HAP-1 (cell line): ENCODE measurements around the gene MYCT1.
"Not testable (repeated sequence)": the region's sequence is repeated elsewhere in the genome, so short reads cannot be mapped to it uniquely, and the experiment has no call there.

Source experiments
- DNase-seq, 2 experiments: peaks; one replicate each; pipeline ENCODE4 v3.0.0-alpha.2; 2016 to 2020; ENCODE audit warnings: low spot score in 2 of 2
- H3K27me3 ChIP-seq: fragments of 250-450 bp; sonication (Bioruptor Pico); 2 replicates; pipeline ENCODE4 v1.5.1; 2020; ENCODE audit warnings: low read depth, mild to moderate bottlenecking, moderate library complexity
- H3K36me3 ChIP-seq: fragments of 250-450 bp; sonication (Bioruptor Pico); replicated peaks from 2 replicates; pipeline ENCODE4 v1.5.1; 2020; ENCODE audit warnings: mild to moderate bottlenecking
- H3K4me1 ChIP-seq: fragments of 250-450 bp; sonication (Bioruptor Pico); 2 replicates; pipeline ENCODE4 v1.5.1; 2020; ENCODE audit warnings: mild to moderate bottlenecking
- H3K4me3 ChIP-seq: fragments of 250-450 bp; sonication (Bioruptor Pico); 2 replicates; pipeline ENCODE4 v1.5.1; 2020; ENCODE audit warnings: mild to moderate bottlenecking, moderate library complexity
- H3K9me3 ChIP-seq: fragments of 250-450 bp; sonication (Bioruptor Pico); 2 replicates; pipeline ENCODE4 v1.5.1; 2020; ENCODE audit warnings: mild to moderate bottlenecking, moderate library complexity
- in situ Hi-C: fragments of 300-500 bp; cut with MboI; formaldehyde crosslinking; loops from 3 replicates; pipeline ENCODE4 v1.14.3; 2020; ENCODE audit warnings: low sequenced_read_pairs, inconsistent platforms, mixed read lengths

Gene MYCT1

GRCh38 chr6:152698692-152699091, 995 bp downstream of the MYCT1 start:
- no peaks in the 10 kb centered on the region for H3K4me1 ChIP-seq
- no peaks in the 10 kb centered on the region for H3K9me3 ChIP-seq
- no peak for DNase-seq
- in situ Hi-C loops = no loop called here
- H3K36me3 ChIP-seq = no peaks in the 10 kb centered on the region
- H3K27me3 ChIP-seq = no peaks in the 10 kb centered on the region; the same call in 1 of the 2 replicates
- H3K4me3 ChIP-seq = no peak overlapping the region

GRCh38 chr6:152700427-152700826, 2.7 kb downstream of the MYCT1 start:
- no peak for DNase-seq
- Histone ChIP-seq H3K4me1 (no peaks in the 10 kb centered on the region), H3K9me3 (no peaks in the 10 kb centered on the region), H3K4me3 (no peak overlapping the region), H3K36me3 (no peaks in the 10 kb centered on the region), H3K27me3 (no peaks in the 10 kb centered on the region; the same call in 1 of the 2 replicates)
- in situ Hi-C loops = no loop called here

- DNase-seq = no peak
These were observed 3.6 kb downstream of the MYCT1 start for GRCh38 chr6:152701081-152701862.

GRCh38 chr6:152701863-152702401, 4.2 kb downstream of the MYCT1 start:
- no peak overlapping the region for H3K4me3 ChIP-seq
- in situ Hi-C loops = no loop called here
- no peaks in the 10 kb centered on the region for H3K27me3 ChIP-seq
- H3K4me1 ChIP-seq = no peaks in the 10 kb centered on the region
- no peak for DNase-seq
- H3K9me3 ChIP-seq = no peaks in the 10 kb centered on the region
- no peaks in the 10 kb centered on the region for H3K36me3 ChIP-seq

More at GRCh38 chr6:152701081-152701862, 3.6 kb downstream of the MYCT1 start:
- Histone ChIP-seq H3K27me3 (no peaks in the 10 kb centered on the region), H3K4me3 (no peak overlapping the region), H3K4me1 (no peaks in the 10 kb centered on the region), H3K9me3 (no peaks in the 10 kb centered on the region), H3K36me3 (no peaks in the 10 kb centered on the region)
- in situ Hi-C loops = no loop called here

GRCh38 chr6:152703750-152704149, 6.1 kb downstream of the MYCT1 start:
- in situ Hi-C loops, H3K27me3 ChIP-seq, H3K4me3 ChIP-seq: not testable (repeated sequence)

GRCh38 chr6:152705327-152705726, 7.6 kb downstream of the MYCT1 start:
- DNase-seq = no peak
- no peaks in the 10 kb centered on the region for H3K4me1 ChIP-seq
- H3K36me3 ChIP-seq = no peaks in the 10 kb centered on the region
- H3K9me3 ChIP-seq = no peaks in the 10 kb centered on the region
- in situ Hi-C loops = no loop called here
- no peak overlapping the region for H3K4me3 ChIP-seq
- no peaks in the 10 kb centered on the region for H3K27me3 ChIP-seq

More at GRCh38 chr6:152703750-152704149, 6.1 kb downstream of the MYCT1 start:
- not testable (repeated sequence) for DNase-seq, H3K36me3 ChIP-seq, H3K4me1 ChIP-seq, H3K9me3 ChIP-seq

- DNase-seq = no peak
- Histone ChIP-seq H3K4me3 (no peak overlapping the region), H3K27me3 (no peaks in the 10 kb centered on the region; the same call in 1 of the 2 replicates), H3K36me3 (no peaks in the 10 kb centered on the region), H3K9me3 (no peaks in the 10 kb centered on the region), H3K4me1 (no peaks in the 10 kb centered on the region)
- in situ Hi-C loops = no loop called here
These were observed 18.6 kb downstream of the MYCT1 start for GRCh38 chr6:152716322-152716721.

- Histone ChIP-seq H3K9me3 (no peaks in the 10 kb centered on the region), H3K36me3 (no peaks in the 10 kb centered on the region), H3K27me3 (no peaks in the 10 kb centered on the region), H3K4me3 (no peak overlapping the region), H3K4me1 (no peaks in the 10 kb centered on the region)
- DNase-seq = no peak
- in situ Hi-C loops = no loop called here
These were observed 23.3 kb downstream of the MYCT1 start for GRCh38 chr6:152720974-152721373.

GRCh38 chr6:152721956-152722355, 24.3 kb downstream of the MYCT1 start:
- Histone ChIP-seq H3K27me3 (no peaks in the 10 kb centered on the region), H3K4me1 (no peaks in the 10 kb centered on the region), H3K9me3 (no peaks in the 10 kb centered on the region), H3K4me3 (no peak overlapping the region), H3K36me3 (no peaks in the 10 kb centered on the region)
- in situ Hi-C loops = no loop called here
- no peak for DNase-seq

GRCh38 chr6:152723398-152723797, 25.7 kb downstream of the MYCT1 start:
- no peaks in the 10 kb centered on the region for H3K36me3 ChIP-seq
- no peaks in the 10 kb centered on the region for H3K9me3 ChIP-seq
- no peaks in the 10 kb centered on the region for H3K4me1 ChIP-seq
- H3K27me3 ChIP-seq = no peaks in the 10 kb centered on the region
- in situ Hi-C loops = no loop called here
- no peak for DNase-seq
- H3K4me3 ChIP-seq = no peak overlapping the region

- DNase-seq = no peak
- no peaks in the 10 kb centered on the region for H3K36me3 ChIP-seq
- no peaks in the 10 kb centered on the region for H3K27me3 ChIP-seq
- H3K9me3 ChIP-seq = no peaks in the 10 kb centered on the region
- in situ Hi-C loops = loop anchor here (25.0 kb wide), 1 partner anchor 236 kb away; no protein-coding TSS in a partner anchor
- no peaks in the 10 kb centered on the region for H3K4me1 ChIP-seq
- H3K4me3 ChIP-seq = no peak overlapping the region
These were observed 28.6 kb downstream of the MYCT1 start for GRCh38 chr6:152726313-152726712.

- Histone ChIP-seq H3K27me3 (no peaks in the 10 kb centered on the region), H3K4me1 (no peaks in the 10 kb centered on the region), H3K36me3 (no peaks in the 10 kb centered on the region), H3K9me3 (no peaks in the 10 kb centered on the region), H3K4me3 (no peak overlapping the region)
- DNase-seq = no peak
- in situ Hi-C loops = loop anchor here (25.0 kb wide), 1 partner anchor 235 kb away; no protein-coding TSS in a partner anchor
These were observed 29.8 kb downstream of the MYCT1 start for GRCh38 chr6:152727507-152727906.

GRCh38 chr6:152734630-152735029, 36.9 kb downstream of the MYCT1 start:
- no peaks in the 10 kb centered on the region for H3K4me1 ChIP-seq
- no peak overlapping the region for H3K4me3 ChIP-seq
- no peaks in the 10 kb centered on the region for H3K9me3 ChIP-seq
- DNase-seq = no peak
- no peaks in the 10 kb centered on the region for H3K36me3 ChIP-seq
- in situ Hi-C loops = loop anchor here (25.0 kb wide), 1 partner anchor 228 kb away; no protein-coding TSS in a partner anchor
- H3K27me3 ChIP-seq = peaks cover 4% of the 10 kb centered on the region; the same call in 1 of the 2 replicates

GRCh38 chr6:152736687-152737273, 39.1 kb downstream of the MYCT1 start:
- H3K4me1 ChIP-seq = no peaks in the 10 kb centered on the region
- no peaks in the 10 kb centered on the region for H3K9me3 ChIP-seq
- no peak overlapping the region for H3K4me3 ChIP-seq
- no peaks in the 10 kb centered on the region for H3K36me3 ChIP-seq
- no peak for DNase-seq
- H3K27me3 ChIP-seq = peaks cover 4% of the 10 kb centered on the region; the same call in 1 of the 2 replicates
- in situ Hi-C loops = loop anchor here (25.0 kb wide), 1 partner anchor 226 kb away; no protein-coding TSS in a partner anchor
